Nephron (organoid): ENCODE measurements around the gene PDZD2.

ENCODE experiments used
- H3K27ac Mint-ChIP-seq, 3 experiments: 2 replicates each; pipeline ENCODE4 v1.8.0; 2020; ENCODE audit warnings: mixed read lengths in 3 of 3, mild to moderate bottlenecking in 2 of 3, moderate library complexity in 1 of 3
- H3K27me3 Mint-ChIP-seq: 2 replicates; pipeline ENCODE4 v1.8.0; 2021; ENCODE audit warnings: low read depth, mild to moderate bottlenecking, moderate library complexity, mixed read lengths
- H3K36me3 Mint-ChIP-seq: 2 replicates; pipeline ENCODE4 v1.8.0; 2020; ENCODE audit warnings: low read depth, mixed read lengths
- H3K4me1 Mint-ChIP-seq: 2 replicates; pipeline ENCODE4 v1.8.0; 2020; ENCODE audit warnings: mixed read lengths
- H3K4me3 Mint-ChIP-seq, 3 experiments: 2 replicates each; pipeline ENCODE4 v1.8.0; 2020; ENCODE audit warnings: mild to moderate bottlenecking in 3 of 3, mixed read lengths in 3 of 3, moderate library complexity in 2 of 3
- H3K9me3 Mint-ChIP-seq: 2 replicates; pipeline ENCODE4 v1.8.0; 2020; ENCODE audit warnings: mixed read lengths
- CTCF ChIP-seq, 3 experiments: fragments of 200-600 bp; sonication (generic); IDR thresholded peaks; one replicate each; pipeline ENCODE4 v1.5.0; 2021; ENCODE audit warnings: antibody characterized with exemption in 3 of 3; ENCODE audit not compliant: unreplicated experiment in 3 of 3

Gene PDZD2

GRCh38 chr5:31794009-31794408 lies 155.1 kb downstream of the PDZD2 start:
- no peak for TF ChIP-seq CTCF (IDR thresholded peaks at IDR 0.05; ENCODE audit: unreplicated experiment in 3 of 3)
- Mint-ChIP-seq H3K9me3 (no peaks in the 10 kb centered on the region), H3K4me3 (no peak overlapping the region), H3K27me3 (peaks cover 9% of the 10 kb centered on the region), H3K36me3 (no peaks in the 10 kb centered on the region), H3K27ac (no peak overlapping the region), H3K4me1 (no peaks in the 10 kb centered on the region)

GRCh38 chr5:31798168-31798567 lies 159.2 kb downstream of the PDZD2 start:
- peaks cover 21% of the 10 kb centered on the region for H3K27me3 Mint-ChIP-seq
- H3K9me3 Mint-ChIP-seq = no peaks in the 10 kb centered on the region
- no peaks in the 10 kb centered on the region for H3K4me1 Mint-ChIP-seq
- no peak overlapping the region for H3K27ac Mint-ChIP-seq
- no peak for TF ChIP-seq CTCF (IDR thresholded peaks at IDR 0.05; ENCODE audit: unreplicated experiment in 3 of 3)
- no peaks in the 10 kb centered on the region for H3K36me3 Mint-ChIP-seq
- H3K4me3 Mint-ChIP-seq = no peak overlapping the region

- no peak overlapping the region for H3K27ac Mint-ChIP-seq
Measured at GRCh38 chr5:31800351-31800750, 161.4 kb downstream of the PDZD2 start.

GRCh38 chr5:31805785-31806400 lies 167.0 kb downstream of the PDZD2 start:
- no peaks in the 10 kb centered on the region for H3K36me3 Mint-ChIP-seq
- peaks cover 13% of the 10 kb centered on the region for H3K4me1 Mint-ChIP-seq
- peaks cover 4% of the 10 kb centered on the region for H3K27me3 Mint-ChIP-seq
- no peaks in the 10 kb centered on the region for H3K9me3 Mint-ChIP-seq
- no peak for TF ChIP-seq CTCF (IDR thresholded peaks at IDR 0.05; ENCODE audit: unreplicated experiment in 3 of 3)
- no peak overlapping the region for H3K4me3 Mint-ChIP-seq
- no peak overlapping the region for H3K27ac Mint-ChIP-seq

More at GRCh38 chr5:31800351-31800750, 161.4 kb downstream of the PDZD2 start:
- Mint-ChIP-seq H3K4me3 (no peak overlapping the region), H3K27me3 (peaks cover 20% of the 10 kb centered on the region), H3K4me1 (no peaks in the 10 kb centered on the region), H3K9me3 (no peaks in the 10 kb centered on the region), H3K36me3 (no peaks in the 10 kb centered on the region)
- no peak for TF ChIP-seq CTCF (IDR thresholded peaks at IDR 0.05; ENCODE audit: unreplicated experiment in 3 of 3)

GRCh38 chr5:31806561-31806960 lies 167.6 kb downstream of the PDZD2 start:
- H3K4me3 Mint-ChIP-seq = no peak overlapping the region
- TF ChIP-seq CTCF (IDR thresholded peaks at IDR 0.05; ENCODE audit: unreplicated experiment in 3 of 3) = no peak
- H3K9me3 Mint-ChIP-seq = no peaks in the 10 kb centered on the region
- H3K36me3 Mint-ChIP-seq = no peaks in the 10 kb centered on the region
- peaks cover 13% of the 10 kb centered on the region for H3K4me1 Mint-ChIP-seq
- peaks cover 8% of the 10 kb centered on the region for H3K27me3 Mint-ChIP-seq
- H3K27ac Mint-ChIP-seq = no peak overlapping the region

GRCh38 chr5:31807789-31808540 lies 169.0 kb downstream of the PDZD2 start:
- H3K9me3 Mint-ChIP-seq = no peaks in the 10 kb centered on the region
- peaks cover 13% of the 10 kb centered on the region for H3K4me1 Mint-ChIP-seq
- no peak overlapping the region for H3K27ac Mint-ChIP-seq
- TF ChIP-seq CTCF (IDR thresholded peaks at IDR 0.05; ENCODE audit: unreplicated experiment in 3 of 3) = no peak
- H3K36me3 Mint-ChIP-seq = no peaks in the 10 kb centered on the region
- H3K27me3 Mint-ChIP-seq = peaks cover 8% of the 10 kb centered on the region
- H3K4me3 Mint-ChIP-seq = no peak overlapping the region
